Activated CD4-positive, alpha-beta T cell treated with anti-CD3 and anti-CD28 coated beads for 4 hours (primary cell): ENCODE data around the gene ODC1.
A peak's percentile ranks its signal among the peaks of the same experiment; 100 is the strongest.

Experiments used
- DNase-seq, 2 donors: peaks; one replicate each; pipeline ENCODE4 v3.0.0-alpha.2; 2020

The ODC1 gene

DNA sequence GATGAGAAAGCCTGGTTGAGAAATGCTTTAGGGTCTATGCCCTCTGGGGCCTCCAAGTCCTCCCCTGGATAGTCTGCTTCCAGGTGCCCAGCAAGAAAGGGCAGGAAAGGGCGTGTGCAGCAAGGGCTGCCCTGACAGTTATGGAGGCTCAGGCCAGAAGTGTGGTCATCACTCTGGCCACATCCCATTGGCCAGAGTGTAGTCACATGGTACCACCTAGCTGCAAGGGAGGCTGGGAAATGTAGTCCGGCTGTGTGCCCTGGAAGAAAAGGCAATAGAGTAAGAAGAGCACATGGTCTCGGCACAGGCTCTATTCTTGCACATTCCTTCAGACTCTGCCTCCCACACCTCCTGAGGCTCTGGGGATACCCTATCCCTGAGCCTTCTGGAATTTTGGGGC, 35.7 kb downstream of the ODC1 start:
- DNase-seq, result no peak

DNA sequence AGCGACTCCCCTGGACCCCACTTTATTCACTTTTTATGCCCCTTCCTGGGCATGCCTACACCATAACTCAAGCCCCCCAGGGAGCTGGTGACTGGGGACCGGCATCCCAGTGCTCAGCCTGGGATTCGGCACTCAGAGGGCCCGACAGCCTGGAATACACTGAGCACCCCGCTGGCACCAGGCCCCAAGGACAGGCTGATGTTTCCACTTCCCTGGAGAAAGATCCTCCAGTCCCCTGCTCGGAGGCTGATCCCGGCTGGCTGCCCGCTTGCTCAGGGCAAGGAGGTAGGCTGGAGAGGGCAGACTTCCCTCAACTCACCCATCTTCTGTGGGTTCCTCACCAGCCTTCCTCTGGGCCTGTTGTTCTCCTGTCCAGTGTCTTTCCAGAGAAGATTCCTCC, 36.6 kb downstream of the ODC1 start:
- no peak for DNase-seq

DNA sequence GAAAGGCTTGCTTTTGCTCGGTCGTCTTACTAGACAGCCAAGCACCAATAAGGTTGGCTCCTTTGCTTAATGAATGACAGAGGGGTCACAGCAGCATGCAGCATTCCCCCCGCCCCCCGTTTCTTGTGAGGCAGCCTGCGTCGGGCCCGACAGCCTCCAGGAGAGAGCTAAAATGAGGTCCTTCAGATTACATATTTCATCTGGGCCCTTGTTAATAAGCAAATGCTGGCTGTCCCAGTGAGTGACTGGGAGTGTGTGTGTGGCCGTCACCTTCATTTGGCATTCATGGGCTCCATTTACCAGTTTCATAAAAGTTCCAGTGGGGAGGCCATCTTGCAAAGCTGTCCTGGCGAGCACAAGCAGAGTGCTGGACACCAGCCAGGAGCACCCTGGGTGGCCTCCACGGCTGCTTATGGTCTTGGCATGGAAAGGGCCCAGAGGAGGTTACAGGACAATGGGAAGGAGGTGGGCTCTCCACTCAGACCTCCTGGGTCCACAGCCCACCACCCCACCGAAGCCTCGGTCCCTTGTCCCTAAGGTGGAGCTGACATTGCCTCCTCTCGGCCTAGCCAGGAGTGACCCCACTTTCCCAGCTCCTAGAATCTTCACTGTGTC, 37.2 kb downstream of the ODC1 start:
- no peak for DNase-seq

DNA sequence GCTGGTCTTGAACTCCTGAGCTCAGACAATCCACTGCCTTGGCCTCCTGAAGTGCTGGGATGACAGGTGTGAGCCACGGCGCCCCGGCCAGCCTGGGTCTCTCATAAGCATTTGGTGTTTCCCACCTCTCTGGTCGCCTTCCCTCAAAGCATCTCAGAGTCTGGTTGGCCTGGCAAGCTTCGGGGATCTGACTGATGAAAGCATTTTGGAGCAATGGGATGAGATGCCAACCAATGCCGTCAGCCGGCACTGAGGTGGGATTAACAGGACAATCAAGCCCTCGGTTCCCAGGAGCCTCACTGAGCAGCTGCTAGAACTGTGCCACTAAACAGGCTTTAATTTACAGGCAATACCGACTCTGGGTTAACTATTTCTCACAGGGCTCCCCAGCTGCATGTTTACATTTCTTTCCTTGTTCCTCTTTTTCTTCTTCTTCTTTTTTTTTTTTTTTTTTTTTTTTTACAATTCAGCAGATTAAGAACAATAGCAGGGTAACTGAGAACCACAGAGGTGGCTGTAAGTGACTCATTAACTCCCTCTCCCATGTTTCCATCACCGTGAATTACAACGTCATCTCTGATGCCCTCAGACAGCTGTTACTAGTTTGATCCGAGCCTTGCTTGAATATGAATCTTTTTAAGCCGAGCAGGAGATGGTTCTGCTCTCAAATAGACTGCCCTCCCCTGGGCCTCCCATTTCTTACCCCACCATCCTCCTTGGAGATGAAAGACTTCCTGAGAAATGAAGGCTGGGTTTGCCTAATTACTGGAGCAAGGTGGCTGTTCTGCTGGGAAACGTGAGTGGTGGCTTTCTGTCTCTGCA, 37.9 kb downstream of the ODC1 start:
- no peak for DNase-seq

DNA sequence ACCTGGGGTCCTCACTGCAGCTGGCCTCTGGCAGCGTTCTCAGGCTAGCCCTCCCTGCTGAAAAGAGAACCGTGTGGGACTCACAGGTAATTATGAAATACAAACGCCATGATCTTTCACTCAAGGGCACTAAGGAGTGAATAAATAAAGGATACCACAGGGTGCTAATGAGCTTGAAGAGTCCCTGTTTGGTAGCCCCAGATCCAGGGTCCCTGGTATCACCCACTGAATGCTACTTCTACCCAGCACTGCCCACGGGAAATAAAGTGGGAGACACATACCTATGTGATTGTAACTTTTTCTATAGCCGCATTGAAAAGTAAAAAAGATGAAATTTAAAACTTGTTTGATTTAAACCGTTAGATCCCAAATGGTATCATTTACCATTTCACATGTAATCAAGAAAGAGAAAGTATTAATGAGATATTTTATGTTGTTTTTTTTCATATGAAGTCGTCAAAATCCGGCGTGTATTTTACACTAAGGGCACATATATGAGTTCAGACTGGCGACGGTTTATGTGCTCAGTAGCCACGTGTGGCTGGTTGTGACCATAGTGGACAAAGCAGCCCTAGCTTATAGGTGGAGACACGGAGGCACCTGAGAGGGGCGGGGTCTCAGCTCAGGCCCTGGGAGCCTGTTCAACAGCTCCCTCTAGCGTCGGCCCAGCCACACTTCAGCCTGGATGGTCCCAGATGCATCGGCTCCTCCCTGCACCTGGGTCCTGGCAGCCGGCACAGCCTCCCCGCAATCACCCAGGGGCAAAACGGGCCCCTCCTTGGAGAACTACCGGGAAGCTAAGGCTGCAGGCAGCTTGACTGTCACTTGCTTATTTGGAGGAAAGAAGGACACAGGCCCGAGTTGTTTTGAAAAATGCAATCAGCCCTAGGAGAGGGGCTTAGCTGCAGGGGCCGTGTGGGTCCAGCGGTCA, 39.2 kb downstream of the ODC1 start:
- DNase-seq, result peak; percentile 81 to 84

DNA sequence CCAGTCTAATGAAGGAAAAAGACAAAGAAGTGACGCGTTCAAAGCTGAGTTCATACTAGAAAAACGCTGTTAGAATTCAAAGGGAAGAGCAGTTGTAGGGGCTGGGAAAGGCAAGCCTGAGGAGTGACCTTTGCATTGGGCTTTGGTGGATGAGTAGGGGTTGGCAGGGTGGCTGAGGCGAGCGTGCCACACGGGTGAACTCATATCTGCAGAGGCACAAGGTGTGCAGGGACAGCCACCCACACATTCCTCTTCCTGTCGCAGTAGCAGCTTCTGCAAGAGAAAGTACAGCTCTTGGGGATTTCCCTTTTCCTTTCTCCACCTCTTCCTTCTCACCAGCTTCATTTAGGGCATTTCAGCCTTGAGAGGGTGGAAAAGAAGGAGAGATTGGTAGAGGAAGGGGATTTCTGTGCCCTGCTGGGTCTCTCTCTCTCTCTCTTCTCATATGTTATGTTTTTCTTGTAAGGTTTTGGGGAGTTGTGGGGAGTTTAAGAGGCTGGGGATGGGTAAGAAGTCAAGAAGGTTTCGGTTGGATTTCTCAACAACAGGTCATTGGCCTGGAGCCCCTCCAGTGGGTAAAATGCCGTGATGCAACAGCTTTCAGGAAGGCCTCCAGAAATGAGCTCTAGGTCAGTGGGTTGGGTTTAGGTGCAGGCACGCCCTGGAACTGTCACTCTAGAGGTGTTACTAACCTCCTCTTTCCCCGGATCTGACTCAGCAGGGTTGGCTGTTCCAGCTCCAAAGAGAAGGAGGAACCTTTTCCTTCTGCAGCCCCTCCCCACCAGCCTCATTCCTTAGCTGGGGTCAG, 40.1 kb downstream of the ODC1 start:
- peak; percentile 58 to 66 for DNase-seq

DNA sequence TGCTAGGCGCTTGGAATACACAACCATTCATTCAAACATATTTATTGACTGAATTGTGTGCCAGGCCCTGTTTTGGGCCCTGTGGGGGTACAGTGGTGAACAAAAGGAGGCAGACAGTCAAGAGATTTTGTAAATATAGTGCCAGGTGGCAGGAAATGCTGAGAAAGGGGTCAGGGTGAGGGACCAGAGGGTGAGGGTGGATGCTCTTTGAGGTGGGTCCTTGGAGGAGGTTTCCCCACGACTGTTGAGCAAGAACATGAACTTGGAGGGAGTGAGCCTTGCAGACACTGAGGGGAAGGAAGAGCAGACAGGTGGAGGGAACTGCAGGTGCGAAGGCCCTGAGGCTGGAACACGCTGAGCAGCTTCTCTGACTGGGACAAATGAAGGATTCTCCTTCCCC, 40.7 kb downstream of the ODC1 start:
- no peak for DNase-seq

DNA sequence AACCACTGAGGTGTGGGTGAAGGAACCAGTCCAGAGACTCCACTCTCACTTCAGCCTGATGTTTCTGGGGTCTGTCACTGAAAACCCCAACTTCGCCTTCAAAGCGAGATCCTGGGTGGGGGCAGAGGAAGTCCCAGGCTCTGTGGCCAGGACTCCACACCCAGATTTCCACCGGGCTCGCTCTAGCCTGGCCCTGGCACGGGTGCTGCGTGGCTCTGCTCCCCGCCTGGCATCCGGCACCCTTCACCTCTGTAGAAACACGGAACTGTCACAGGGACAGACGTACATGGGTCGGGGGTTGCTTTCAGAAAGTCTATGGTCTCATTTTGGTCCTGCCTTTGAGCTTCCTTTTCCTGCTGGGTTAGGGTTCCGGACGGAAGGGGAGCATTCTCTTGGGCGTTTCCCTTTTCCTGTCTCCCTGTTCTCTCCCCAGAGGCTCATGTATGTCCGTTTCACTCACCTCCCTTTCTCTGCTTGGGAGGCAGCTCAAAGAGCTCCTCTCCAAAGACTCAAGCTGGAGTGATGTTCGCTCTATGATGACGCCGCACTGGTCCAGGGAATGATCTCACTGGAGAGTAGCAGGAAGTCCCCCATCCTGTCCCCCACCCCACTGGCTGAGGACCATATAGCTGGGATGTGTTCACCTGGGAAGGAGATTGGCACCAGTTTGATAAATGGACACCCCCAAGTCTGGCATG, 41.5 kb downstream of the ODC1 start:
- DNase-seq, result no peak

DNA sequence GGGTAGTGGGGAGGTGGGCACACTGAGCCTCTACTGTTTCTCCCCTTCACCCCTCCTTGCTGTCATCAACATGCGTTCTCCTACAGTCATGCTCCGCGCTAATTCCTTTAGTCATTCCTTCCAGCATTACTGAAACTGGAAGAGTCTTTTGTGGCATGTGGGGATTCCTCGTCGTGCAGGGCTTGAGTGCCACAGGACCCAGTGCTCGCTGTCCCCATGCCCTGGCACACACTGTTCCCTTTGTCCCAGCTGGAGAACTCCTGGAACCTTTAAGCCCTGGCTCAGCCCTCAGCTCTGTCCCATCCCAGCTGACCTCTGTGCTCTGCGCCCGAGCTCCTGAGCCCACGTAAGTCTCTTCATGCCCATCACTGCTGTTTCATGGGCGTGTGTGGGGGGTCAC, 42.1 kb downstream of the ODC1 start:
- DNase-seq, result no peak

DNA sequence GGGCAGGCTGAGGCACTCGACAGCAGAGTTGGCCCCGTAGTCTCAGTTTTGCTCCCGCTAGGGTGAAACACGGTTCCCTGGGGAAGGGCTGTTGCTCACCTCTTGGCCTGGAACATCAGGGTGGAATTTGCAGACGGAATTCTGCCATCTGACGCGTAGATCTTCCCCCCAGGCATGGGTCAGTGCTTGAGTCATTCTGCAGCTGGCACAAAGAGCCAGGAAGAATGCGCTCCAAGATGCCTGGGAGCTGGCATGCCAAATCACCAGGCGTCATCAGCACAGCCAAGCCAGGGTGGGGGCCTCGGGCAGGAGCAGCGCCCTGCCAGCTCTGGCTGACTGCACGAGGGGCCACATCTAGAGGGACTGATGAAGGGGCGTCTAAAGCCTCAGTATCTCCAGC, 42.7 kb downstream of the ODC1 start:
- DNase-seq, result no peak

DNA sequence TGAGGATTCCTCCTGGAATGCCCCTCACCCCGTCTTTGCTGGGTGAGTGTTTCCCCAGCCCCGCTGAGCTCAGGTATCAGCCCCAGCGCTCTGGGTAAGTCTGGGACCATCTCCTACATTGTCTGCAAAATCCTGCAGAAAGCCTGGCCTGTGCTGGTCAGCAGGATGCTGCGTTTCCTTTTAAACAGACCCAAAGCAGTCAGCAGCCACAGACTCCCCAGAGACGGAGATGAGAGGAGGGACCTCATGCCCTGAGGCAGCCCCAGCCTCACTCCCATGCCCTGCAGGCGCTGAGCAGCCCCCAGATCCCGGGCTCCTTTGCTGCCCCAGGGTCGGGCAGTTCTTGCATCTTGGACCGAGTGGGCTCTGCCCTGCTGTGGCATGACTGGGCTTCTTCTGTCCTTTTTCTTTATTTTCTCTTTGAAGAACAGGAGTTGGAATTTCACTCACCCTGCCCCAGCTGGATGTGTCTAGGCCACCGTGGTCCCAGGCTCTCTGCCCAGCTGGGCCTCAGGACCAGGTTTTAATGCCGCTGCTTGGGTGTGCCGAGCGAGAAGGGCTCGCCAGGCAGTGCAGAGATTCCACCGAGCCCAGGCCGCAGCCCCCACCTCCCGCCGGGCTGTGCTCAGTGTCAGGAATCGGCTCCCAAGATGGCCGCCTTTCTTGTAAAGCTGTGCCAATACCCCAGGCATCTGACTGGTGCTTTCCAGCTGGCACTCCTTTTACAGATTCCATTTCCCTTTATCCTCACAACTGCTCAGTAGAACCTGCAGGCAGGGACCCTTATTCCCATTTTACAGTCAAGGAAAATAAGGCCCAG, 43.6 kb downstream of the ODC1 start:
- no peak for DNase-seq

DNA sequence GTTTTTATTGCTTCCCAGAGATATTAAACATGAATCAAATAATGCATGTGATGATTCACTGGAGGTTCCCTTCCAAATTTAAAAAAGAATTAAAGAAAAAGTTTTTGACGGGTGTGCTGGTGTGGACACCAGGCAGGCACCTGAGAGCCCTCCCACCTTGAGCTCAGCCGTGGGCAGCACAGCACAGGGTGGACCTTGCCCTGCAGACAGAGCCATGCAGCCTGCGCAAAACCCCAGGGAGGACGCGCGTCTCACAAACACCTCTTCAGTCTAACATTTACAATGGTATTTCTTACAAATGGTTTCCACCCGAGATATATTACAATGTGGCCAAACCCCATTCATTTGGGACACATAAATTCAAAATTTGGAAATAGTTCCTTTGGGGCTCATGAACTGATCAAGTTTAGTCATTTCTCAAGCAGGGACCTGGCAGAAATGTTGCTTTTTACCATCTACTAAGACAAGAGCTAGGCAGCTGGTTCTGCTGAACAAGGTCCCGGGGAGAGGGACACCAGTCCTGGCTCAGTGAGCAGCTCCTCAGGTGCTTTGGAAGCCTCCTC, 45.4 kb downstream of the ODC1 start:
- DNase-seq, result no peak

DNA sequence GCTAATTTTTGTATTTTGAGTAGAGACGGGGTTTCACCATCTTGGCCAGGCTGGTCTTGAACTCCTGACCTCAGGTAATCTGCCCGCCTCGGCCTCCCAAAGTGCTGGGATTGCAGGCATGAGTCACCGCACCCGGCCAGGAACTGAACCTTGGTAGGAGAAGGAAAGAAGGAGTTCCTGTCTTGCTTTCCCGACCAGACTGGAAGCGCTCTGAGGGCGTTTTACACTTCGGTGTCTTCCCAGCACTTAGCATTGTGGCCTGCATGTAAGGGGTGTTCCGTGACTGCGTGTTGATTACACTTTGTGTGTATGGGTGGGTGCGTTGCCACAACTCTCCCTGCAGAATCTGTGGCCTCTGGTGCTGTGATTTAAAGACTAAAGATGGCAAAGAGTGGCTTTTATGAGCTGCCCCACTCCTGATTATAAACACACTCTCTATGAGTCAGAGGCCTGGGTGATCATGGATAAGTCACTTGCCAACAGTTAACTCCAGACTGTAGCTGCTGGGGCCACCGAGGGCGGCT, 46.0 kb downstream of the ODC1 start:
- DNase-seq, result no peak

DNA sequence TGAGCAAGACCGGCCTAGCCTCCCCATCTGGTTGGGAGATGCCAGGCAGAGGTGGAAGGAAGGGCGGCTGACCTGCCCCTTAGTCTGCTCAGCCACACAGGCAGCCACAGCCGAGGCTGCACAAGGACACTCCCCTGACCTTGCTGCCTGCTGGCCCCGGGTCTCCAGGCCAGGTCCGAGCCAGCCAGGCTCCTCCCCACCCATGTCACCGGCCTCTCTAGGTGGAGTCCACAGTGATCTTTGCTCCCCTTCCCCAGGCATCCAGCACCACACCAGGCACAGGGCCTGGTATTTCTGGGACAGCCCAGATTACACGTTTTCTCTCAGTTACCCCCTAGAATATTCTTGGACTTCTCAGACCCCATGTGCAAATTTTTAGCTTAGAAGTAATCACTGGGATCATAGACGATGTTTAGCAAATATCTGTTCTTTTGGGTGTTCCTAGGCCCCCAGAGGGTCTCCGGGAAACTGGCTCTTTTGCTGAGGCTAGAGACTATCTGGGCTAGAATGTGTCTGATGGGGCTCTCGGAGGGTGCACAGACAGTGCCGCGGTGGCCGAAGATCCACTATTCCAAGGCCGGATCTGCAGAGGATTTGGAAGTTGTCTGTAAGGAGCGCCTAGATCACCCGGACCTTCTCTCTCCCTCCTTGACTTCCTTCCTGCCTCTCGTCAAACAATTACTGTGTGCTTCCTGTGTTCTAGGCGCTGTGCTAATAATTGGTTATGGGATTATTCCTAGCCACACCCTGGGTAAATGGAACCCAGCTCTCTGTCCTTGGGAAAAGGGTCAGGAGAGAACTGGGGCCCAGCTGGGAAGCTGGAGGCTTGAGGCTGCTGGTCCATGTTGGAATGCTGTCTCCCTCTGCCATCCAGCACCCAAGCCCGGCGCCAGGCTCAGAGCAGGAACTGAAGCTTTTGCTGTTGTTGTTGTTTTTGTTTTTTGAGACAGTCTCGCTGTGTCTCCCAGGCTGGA, 46.9 kb downstream of the ODC1 start:
- DNase-seq, result no peak

DNA sequence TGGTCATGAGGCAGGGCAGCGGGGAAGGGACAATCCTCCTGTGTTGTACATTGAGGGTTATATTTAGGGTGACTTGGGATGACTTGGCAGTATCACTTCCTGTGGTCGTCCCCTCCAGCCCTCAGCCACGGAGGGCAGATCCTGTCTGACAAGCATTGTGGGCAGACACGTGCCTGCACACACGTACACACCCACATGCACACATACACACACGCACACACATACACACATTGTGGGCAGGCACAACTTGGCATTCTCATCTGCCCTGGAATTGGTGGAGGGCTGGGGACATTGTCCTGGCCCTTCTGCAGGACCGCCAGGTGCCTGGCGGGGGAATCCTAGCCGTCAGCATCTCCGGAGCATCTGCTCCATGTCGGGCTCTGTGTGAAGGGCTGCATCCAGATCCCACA, 47.6 kb downstream of the ODC1 start:
- DNase-seq, result no peak

DNA sequence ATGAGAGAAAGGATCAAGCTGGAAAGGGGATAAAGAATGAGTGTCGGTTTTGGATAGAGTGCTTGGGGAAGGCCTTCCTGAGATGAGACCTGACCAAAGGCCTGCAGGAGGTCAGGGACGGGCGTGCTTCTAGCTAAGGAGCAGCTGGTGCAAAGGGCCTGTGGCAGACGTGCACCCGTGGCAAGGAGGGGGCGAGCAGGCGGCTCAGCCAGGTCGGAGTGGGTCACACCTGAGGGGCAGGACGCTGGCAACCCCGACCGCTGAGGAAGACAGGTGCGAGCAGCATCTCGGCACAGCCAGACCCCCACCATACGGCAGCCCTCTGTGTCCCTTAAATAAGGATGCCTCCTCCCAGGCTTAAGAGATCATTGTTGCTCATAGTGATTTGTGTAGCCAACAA, 48.1 kb downstream of the ODC1 start:
- no peak for DNase-seq

DNA sequence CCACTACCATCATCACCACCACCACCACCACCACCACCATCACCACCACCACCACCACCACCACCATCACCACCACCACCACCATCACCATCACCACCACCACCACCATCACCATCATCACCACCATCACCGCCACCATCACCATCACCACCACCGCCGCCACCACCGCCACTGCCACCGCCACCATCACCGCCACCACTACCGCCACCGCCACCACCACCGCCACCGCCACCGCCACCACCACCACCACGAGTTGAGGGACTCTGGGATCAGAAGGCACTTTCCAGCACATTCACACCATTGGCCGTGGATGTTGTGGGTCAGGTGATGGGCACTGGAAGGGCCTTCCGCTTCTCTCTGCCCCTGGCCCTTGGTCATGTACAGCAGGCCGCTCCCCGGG, 48.8 kb downstream of the ODC1 start:
- DNase-seq, result no peak

DNA sequence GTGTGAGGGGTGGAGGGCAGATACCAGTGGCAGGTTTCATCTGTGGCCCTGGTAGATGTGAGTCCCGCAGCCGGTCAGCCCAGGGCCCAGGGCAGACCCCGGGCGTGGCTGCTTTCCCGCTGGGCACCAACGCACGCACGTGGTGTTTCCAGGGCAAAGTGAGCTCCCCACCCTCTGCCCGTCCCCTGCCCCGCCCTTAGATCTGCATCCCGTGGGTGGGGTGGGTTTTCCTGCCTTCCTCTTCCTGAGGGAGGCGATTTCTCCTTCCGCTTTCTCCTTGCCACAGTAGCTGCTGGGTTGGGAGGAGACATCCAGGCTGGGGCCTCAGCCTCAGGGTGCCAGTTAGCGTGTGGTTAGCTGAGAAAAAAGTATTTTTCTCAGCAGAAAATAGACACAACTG, 49.6 kb downstream of the ODC1 start:
- no peak for DNase-seq

DNA sequence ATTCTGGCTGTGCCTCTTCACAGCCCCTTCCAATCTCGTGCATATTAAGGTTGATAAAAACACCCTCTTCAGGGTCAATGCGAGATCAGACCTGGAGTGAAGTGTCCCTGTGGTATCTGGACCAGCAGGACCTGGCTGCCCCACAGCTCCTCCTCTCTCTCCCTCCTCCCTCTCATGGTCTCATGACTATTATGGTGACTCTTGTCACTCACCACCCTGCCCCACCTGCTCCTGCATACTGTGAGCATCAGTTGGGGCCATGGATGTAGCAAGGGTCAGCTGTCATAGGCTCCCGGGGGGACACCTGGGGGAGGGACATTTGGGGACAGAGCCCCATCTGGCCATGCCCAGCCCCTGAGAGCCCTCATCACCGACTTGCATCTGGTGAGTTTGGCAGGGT, 50.2 kb downstream of the ODC1 start:
- no peak for DNase-seq
